Calu3 (cell line): ENCODE measurements around the gene CYLD. TPM values are rescaled to one million over a fixed set of nuclear protein-coding genes. Genes with fewer than 3 reads are reported as not detected.

Experiments used
- BruUV-seq: library from RNA; stranded (reverse); fragments of 400-500 nt; replicated peaks from 2 replicates; lab custom pipeline; 2021; lab: Mats Ljungman, UMichigan
- CTCF ChIA-PET: fragments of 300-600 bp; sonication (Branson Sonifier 250); formaldehyde crosslinking; loops from one replicate; lab custom pipeline; 2022; ENCODE audit warnings: antibody characterized with exemption; lab: Charles Lee
- DNase-seq: peaks from one replicate; pipeline ENCODE4 v3.0.0; 2022
- H3K27ac Mint-ChIP-seq: one replicate; pipeline ENCODE4 v1.8.0; 2022; ENCODE audit warnings: mixed read lengths; ENCODE audit not compliant: unreplicated experiment
- H3K27me3 Mint-ChIP-seq: one replicate; pipeline ENCODE4 v1.8.0; 2022; ENCODE audit warnings: mixed read lengths; ENCODE audit not compliant: unreplicated experiment
- H3K36me3 Mint-ChIP-seq: one replicate; pipeline ENCODE4 v1.8.0; 2022; ENCODE audit warnings: mild to moderate bottlenecking, moderate library complexity, mixed read lengths; ENCODE audit not compliant: insufficient read depth, unreplicated experiment
- H3K4me1 Mint-ChIP-seq: one replicate; pipeline ENCODE4 v1.8.0; 2022; ENCODE audit warnings: mild to moderate bottlenecking, low read depth, mixed read lengths; ENCODE audit not compliant: unreplicated experiment
- H3K4me3 Mint-ChIP-seq: one replicate; pipeline ENCODE4 v1.8.0; 2022; ENCODE audit warnings: mild to moderate bottlenecking, low read depth, moderate library complexity, mixed read lengths; ENCODE audit not compliant: unreplicated experiment
- H3K9me3 Mint-ChIP-seq: one replicate; pipeline ENCODE4 v1.8.0; 2022; ENCODE audit warnings: low read depth, mixed read lengths; ENCODE audit not compliant: unreplicated experiment
- CTCF ChIP-seq: fragments of 200-600 bp; IDR thresholded peaks from one replicate; pipeline ENCODE4 v1.8.0; 2022; ENCODE audit warnings: antibody characterized with exemption; ENCODE audit not compliant: unreplicated experiment
- intact Hi-C: fragments of 100-400 bp; cut with micrococcal nuclease; formaldehyde crosslinking; loops from one replicate; pipeline ENCODE4 v1.10.0; 2022; ENCODE audit not compliant: unreplicated experiment
- total RNA-seq: library from RNA; stranded (reverse); gene quantifications from 2 replicates; pipeline ENCODE4 v1.2.3, GENCODE V29; 2022

CYLD gene
- total RNA-seq, 1 experiment from 2014 or later: 31.8 TPM

- CTCF ChIA-PET: no interaction called here
- peaks cover 6% of the 10 kb centered on the region for H3K9me3 Mint-ChIP-seq
- no peak overlapping the region for H3K27ac Mint-ChIP-seq
- intact Hi-C loops: no loop called here
- no peaks in the 10 kb centered on the region for H3K27me3 Mint-ChIP-seq
- no peaks in the 10 kb centered on the region for H3K4me1 Mint-ChIP-seq
- no peak for TF ChIP-seq CTCF
- no peak for DNase-seq
- no peak overlapping the region for H3K4me3 Mint-ChIP-seq
- no TSS peak for BruUV-seq
- no peaks in the 10 kb centered on the region for H3K36me3 Mint-ChIP-seq
These were observed 24.0 kb downstream of the CYLD start for GRCh38 chr16:50765861-50766260.

- H3K4me3 Mint-ChIP-seq: no peak overlapping the region
- no peaks in the 10 kb centered on the region for H3K4me1 Mint-ChIP-seq
- intact Hi-C loops: no loop called here
- H3K27me3 Mint-ChIP-seq: no peaks in the 10 kb centered on the region
- no peaks in the 10 kb centered on the region for H3K36me3 Mint-ChIP-seq
- CTCF ChIA-PET: no interaction called here
- no peak overlapping the region for H3K27ac Mint-ChIP-seq
- peaks cover 6% of the 10 kb centered on the region for H3K9me3 Mint-ChIP-seq
- no peak for TF ChIP-seq CTCF
- DNase-seq: no peak
- BruUV-seq: no TSS peak
These were observed 25.3 kb downstream of the CYLD start for GRCh38 chr16:50767197-50767596.

GRCh38 chr16:50771366-50771765 lies 29.5 kb downstream of the CYLD start:
- no peak for TF ChIP-seq CTCF
- CTCF ChIA-PET: no interaction called here
- Mint-ChIP-seq H3K27ac (no peak overlapping the region), H3K36me3 (no peaks in the 10 kb centered on the region), H3K4me1 (no peaks in the 10 kb centered on the region), H3K27me3 (no peaks in the 10 kb centered on the region), H3K4me3 (no peak overlapping the region), H3K9me3 (peaks cover 5% of the 10 kb centered on the region)
- DNase-seq: no peak
- no TSS peak for BruUV-seq
- intact Hi-C loops: no loop called here

- TF ChIP-seq CTCF: no peak
- Mint-ChIP-seq H3K4me3 (no peak overlapping the region), H3K36me3 (no peaks in the 10 kb centered on the region), H3K9me3 (peaks cover 3% of the 10 kb centered on the region), H3K27ac (no peak overlapping the region), H3K27me3 (no peaks in the 10 kb centered on the region), H3K4me1 (no peaks in the 10 kb centered on the region)
- CTCF ChIA-PET: no interaction called here
- DNase-seq: no peak
- BruUV-seq: no TSS peak
- intact Hi-C loops: no loop called here
These were observed 32.5 kb downstream of the CYLD start for GRCh38 chr16:50774405-50774804.

GRCh38 chr16:50774960-50775359 lies 33.1 kb downstream of the CYLD start:
- no TSS peak for BruUV-seq
- Mint-ChIP-seq H3K27me3 (no peaks in the 10 kb centered on the region), H3K27ac (no peak overlapping the region), H3K36me3 (no peaks in the 10 kb centered on the region), H3K9me3 (no peaks in the 10 kb centered on the region), H3K4me3 (no peak overlapping the region), H3K4me1 (no peaks in the 10 kb centered on the region)
- TF ChIP-seq CTCF: no peak
- intact Hi-C loops: no loop called here
- CTCF ChIA-PET: no interaction called here
- DNase-seq: no peak
